ENCODE data around the gene MFAP2. TPM values are rescaled to one million over a fixed set of nuclear protein-coding genes. Genes with fewer than 3 reads are reported as not detected.
"Not testable (repeated sequence)": the region's sequence is repeated elsewhere in the genome, so short reads cannot be mapped to it uniquely, and the experiment has no call there.

MFAP2 gene
- polyA plus RNA-seq, 4 donors, result 170 to 278 (median 216) TPM

DNA sequence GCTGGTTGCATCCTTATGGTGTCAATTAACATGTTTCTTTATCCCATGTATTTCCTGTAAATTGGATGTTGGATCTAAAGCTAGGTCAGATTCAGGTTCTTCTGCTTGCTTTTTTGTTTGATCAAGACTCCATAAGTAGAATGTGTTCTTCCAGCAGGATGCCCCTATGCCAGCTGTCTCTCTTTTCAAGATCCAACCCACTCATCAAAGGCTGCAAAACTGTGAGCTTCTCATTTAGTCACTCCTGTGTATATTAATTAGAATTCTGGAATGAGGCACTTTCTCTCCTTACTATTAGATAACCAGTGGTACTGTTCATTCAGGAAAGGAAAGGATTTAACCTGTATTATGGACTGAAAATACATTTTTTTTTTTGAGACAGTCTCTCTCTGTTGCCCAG lies 46.5 kb downstream of the MFAP2 start:
- not testable (repeated sequence) for DNase-seq (ENCODE audit: low read depth in 4 of 4, low spot score in 3 of 4)

- not testable (repeated sequence) for DNase-seq (ENCODE audit: low read depth in 4 of 4, low spot score in 3 of 4)
These were observed 49.0 kb downstream of the MFAP2 start for GRCh38 chr1:16931206-16931934.

GRCh38 chr1:16929146-16930041 lies 51.0 kb downstream of the MFAP2 start:
- DNase-seq (ENCODE audit: low read depth in 4 of 4, low spot score in 3 of 4), result not testable (repeated sequence)

GRCh38 chr1:16927711-16928485 lies 52.5 kb downstream of the MFAP2 start:
- no peak for DNase-seq (ENCODE audit: low read depth in 4 of 4, low spot score in 3 of 4)

- no peak for DNase-seq (ENCODE audit: low read depth in 4 of 4, low spot score in 3 of 4)
These were observed 53.2 kb downstream of the MFAP2 start for GRCh38 chr1:16927256-16927655.

GRCh38 chr1:16926491-16927073 lies 53.8 kb downstream of the MFAP2 start:
- peak in 2 of 4 donors; percentile 63 to 67 for DNase-seq (ENCODE audit: low read depth in 4 of 4, low spot score in 3 of 4)

DNA sequence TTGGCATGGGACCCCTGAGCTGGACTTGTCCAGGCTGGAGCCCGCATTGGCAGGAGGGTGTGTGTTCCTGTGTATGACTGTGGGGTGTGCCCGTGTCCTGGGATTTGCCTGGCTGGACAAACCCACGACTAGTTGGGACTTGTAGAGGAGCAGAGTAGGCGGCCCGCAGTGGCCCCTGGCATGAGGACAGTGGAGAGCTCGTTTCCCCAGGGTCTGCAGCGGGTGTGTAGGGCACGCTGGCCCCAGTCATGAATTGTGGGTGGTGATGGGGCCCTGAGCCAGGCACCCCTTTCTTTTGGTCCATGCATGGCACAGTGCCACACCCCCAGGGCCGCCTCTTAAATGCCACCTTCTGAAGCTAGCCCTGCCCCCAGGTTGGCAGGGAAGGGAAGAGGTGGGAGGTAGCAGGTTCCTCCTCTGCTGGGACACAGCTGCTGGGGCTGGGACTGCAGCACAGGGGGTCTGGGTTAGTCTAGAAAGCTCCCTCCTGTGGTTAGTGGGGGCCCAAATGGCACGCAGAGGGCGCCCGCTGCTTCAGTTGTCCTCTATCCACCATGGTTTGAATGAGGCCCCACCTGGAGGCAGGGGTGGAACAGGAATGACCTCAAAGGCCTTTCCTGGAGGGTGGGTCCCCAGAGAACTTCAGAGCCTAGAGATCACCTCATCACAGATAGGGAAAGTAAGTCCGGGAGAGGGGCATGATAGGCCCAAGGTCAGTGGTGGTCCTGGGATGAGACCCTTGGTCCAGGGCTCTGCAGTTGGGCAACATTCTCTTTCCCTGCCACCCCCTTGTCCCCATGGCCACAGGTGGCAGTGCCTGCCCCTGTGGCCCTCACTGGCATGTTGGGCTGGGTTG lies 54.6 kb downstream of the MFAP2 start:
- no peak for DNase-seq (ENCODE audit: low read depth in 4 of 4, low spot score in 3 of 4)

DNA sequence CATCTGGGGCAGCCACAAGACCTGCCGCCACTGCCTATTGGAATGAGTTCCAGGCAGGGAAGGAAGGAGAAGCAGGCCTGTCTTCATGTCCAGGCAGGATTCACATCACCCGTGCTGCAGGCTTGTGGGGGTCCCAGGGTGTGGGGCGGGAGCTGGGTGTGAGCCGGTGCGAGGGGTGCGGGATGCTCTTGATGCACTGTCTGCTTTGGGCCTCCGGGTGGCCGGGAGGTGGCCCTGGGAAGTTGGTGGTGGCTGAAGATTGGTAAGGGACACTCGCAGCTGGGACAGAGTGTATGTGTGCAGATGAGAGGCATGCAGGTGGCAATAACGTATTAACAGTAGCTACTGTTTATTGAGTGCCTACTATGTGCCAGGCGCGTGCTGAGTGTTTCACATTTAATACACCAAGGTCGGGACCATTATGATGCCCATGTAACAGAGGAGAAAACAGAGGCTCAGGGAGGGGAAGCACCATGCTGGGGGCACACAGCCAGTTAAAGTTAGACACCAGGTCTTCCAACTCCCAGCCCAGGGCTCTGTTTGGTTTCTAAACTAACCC lies 55.4 kb downstream of the MFAP2 start:
- no peak for DNase-seq (ENCODE audit: low read depth in 4 of 4, low spot score in 3 of 4)

Other genes with a start within 250 kb of the MFAP2 start
- gene RNU1-4, start 240.1 kb downstream of the MFAP2 start, polyA plus RNA-seq (ENCODE audit: insufficient read length in 4 of 4), result not detected
- not detected for gene RNU1-2, start 84.6 kb downstream of the MFAP2 start, polyA plus RNA-seq (ENCODE audit: insufficient read length in 4 of 4)
- gene CROCC, start 58.7 kb downstream of the MFAP2 start, polyA plus RNA-seq (ENCODE audit: insufficient read length in 4 of 4), result 10 to 100 TPM; 24.7 to 39.1 (median 29.7) TPM
- gene ATP13A2, start 31.3 kb upstream of the MFAP2 start, polyA plus RNA-seq (ENCODE audit: insufficient read length in 4 of 4), result 10 to 100 TPM; 28.8 to 37.8 (median 31.1) TPM
- 100 to 1,000 TPM; 153 to 164 (median 160) TPM for gene SDHB, start 73.4 kb upstream of the MFAP2 start, polyA plus RNA-seq (ENCODE audit: insufficient read length in 4 of 4)
- 1 to 10 TPM; 2.3 to 3.0 (median 2.6) TPM for gene PADI2, start 138.8 kb upstream of the MFAP2 start, polyA plus RNA-seq (ENCODE audit: insufficient read length in 4 of 4)
- gene PADI1, start 224.5 kb upstream of the MFAP2 start, polyA plus RNA-seq (ENCODE audit: insufficient read length in 4 of 4), result under 1 TPM in 3 of 4 donors, not detected in 1; 0.03 to 0.17 (median 0.06) TPM